Measurements from ENCODE around the gene ARHGAP27. TPM values are rescaled to one million over a fixed set of nuclear protein-coding genes. Genes with fewer than 3 reads are reported as not detected.
"Not testable (repeated sequence)": the region's sequence is repeated elsewhere in the genome, so short reads cannot be mapped to it uniquely, and the experiment has no call there.

Gene ARHGAP27
- total RNA-seq, 2 experiments from 2014 or later, result 100 to 106 TPM

DNA sequence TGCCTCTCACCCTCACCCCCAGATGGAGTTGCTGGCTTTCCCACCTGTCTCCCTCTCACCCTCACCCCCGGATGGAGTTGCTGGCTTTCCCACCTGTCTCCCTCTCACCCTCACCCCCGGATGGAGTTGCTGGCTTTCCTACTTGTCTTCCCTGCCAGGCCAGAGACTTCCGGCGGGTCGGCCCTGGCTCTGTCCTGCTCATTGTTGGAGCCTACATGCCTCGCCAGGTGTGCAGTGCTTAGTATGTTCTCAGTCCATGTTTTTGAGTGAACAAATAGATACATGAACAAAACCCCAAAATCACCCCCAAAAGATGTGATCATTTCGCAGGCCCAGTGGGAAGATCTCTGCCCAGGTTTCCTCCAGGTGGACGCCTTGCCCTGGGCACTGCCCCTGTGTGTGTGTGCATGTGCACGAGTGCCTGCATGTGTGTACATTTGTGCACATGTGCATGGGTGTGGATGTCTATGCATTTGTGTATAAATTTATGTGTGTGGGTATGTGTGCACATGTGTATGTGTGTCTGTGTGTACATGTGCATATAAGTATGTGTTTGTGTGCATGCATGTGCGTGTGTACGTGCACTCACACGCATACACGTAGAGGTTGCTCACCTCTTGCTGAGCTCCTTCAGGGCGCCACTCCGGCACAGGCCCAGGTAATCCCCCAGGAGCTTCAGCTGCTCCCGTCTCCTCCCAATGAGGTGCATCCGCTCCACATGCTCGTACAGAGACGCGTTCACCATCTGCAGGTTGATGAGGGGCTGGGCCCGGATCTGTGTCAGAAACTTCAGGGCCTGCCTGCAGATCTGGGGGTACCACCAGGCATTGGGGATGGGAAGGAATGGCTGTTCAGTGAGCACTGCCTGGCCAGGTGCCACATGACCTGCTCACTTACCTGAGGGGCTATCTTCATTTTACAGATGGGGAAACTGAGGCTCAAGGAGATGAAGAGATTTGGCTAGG, 12.5 kb upstream of the ARHGAP27 start:
- H3K27me3 Mint-ChIP-seq (ENCODE audit: low read depth); H3K9me3 Mint-ChIP-seq (ENCODE audit: insufficient read depth); ATAC-seq; POLR2A ChIA-PET; CTCF ChIA-PET; H3K4me3 Mint-ChIP-seq; DNase-seq: not testable (repeated sequence)
- peaks cover 29% of the 10 kb centered on the region for H3K36me3 Mint-ChIP-seq (ENCODE audit: low read depth)
- H3K4me1 Mint-ChIP-seq (ENCODE audit: low read depth), result peaks cover 49% of the 10 kb centered on the region
- H3K27ac Mint-ChIP-seq, result peak overlapping the region; percentile 64

DNA sequence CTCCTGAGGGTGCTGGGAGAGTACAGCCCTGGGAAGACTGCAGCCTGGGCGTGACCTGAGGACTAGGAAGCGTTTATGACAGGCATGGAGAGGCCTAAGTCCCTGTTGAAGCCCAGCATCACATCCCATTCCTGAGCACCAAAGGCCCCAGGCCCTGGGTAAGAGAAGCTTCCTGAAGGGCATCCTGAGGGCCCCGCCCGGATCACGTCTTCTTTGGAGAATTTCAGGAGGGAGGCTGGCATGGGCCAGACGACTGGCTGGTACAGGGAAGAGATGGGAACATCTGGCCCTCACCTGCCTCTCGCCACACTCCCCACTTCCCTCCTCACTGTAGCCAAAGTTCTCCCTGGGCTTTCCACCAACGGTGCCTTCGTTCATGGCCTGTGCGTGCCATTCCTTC, 11.6 kb upstream of the ARHGAP27 start:
- H3K4me3 Mint-ChIP-seq; DNase-seq; H3K27ac Mint-ChIP-seq; H3K27me3 Mint-ChIP-seq (ENCODE audit: low read depth); CTCF ChIA-PET; POLR2A ChIA-PET; ATAC-seq; H3K9me3 Mint-ChIP-seq (ENCODE audit: insufficient read depth): not testable (repeated sequence)
- H3K4me1 Mint-ChIP-seq (ENCODE audit: low read depth), result peaks cover 52% of the 10 kb centered on the region
- peaks cover 26% of the 10 kb centered on the region for H3K36me3 Mint-ChIP-seq (ENCODE audit: low read depth)

DNA sequence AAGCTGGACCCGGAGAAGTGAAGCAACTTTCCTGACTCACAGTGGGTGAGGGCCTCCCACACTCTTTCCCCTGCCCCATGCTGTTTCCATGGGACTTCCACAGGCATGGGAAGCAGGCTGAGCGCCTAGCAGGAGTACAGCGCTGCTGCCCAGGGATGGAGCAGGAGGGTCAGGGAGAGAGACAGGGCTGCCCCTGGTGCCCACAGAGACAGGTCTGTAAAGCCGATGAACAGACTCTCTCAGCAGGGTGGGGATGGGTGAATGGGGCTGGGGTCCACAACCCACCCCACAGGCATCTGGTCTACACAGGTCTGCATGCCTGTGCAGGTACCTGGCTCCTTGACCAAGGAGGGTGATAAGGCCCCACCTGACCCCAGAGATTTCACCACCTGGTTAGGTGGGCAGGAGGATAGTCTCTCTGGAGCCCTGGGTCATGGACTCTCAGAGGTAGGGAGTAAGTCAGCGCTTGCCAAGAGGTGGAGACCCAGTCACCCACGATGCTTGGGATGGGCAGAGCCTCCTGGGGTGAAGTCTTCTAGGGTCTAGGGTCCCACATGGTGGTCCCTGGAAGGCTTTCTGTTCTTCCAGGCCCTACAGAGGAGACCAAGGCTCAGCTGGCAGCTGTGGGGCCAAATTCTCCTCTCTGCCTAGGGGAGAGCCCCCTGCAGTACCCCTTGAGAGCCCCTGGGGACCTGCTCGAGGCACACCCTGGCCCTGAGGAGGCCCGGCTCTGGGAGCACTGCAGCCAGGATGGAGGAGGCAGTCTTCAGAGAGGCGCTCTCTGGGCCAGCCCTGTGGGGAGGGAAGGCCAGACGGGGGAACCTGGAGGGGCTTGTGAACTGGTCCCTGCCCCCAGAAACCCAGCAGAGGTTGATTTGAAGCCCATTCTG, 10.9 kb upstream of the ARHGAP27 start:
- H3K4me1 Mint-ChIP-seq (ENCODE audit: low read depth), result peaks cover 54% of the 10 kb centered on the region
- ATAC-seq; H3K27ac Mint-ChIP-seq; H3K9me3 Mint-ChIP-seq (ENCODE audit: insufficient read depth); POLR2A ChIA-PET; DNase-seq; H3K27me3 Mint-ChIP-seq (ENCODE audit: low read depth); H3K4me3 Mint-ChIP-seq; CTCF ChIA-PET: not testable (repeated sequence)
- peaks cover 23% of the 10 kb centered on the region for H3K36me3 Mint-ChIP-seq (ENCODE audit: low read depth)

DNA sequence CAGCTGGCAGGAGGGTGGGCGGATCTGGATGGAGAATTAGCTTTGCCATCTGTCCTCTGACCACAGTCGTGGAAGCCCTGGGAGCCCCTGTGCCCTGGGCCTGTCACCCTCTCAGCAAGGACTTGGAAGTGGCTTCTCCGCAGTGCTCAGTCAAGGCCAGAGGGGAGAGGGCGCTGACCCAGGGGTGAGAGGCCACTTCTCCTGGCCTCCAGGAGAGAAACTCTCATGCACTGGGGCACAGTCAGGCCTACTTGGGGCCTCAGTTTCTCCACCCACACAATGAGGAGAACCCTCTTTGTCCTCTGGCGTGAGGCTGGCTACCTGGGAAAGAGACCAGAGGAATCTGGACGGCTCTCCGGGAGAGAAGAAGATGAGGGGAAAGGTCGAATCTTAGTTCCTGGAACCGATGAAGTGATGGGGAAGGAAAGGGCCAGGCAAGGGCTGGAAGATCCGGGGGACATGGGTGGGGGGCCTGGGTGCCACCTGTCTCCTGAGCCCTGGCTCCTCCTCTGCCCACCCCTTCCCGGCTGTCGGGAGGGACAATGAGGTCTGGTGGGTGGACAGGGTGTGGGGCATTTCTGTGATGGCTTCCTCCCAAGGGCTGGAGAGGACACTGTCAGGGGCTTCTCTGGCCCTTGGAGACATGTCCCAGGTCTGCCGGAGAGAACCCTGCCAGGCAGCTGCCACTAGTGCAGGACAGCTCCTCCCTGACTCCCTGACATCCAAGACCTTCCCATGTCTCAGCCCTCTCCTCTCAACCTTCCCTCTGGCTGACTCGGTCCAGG, 9.0 kb upstream of the ARHGAP27 start:
- POLR2A ChIA-PET, result interaction anchor here (1.3 kb wide), 1 partner anchor 143 kb away, joined by 3 read pairs; no protein-coding TSS in a partner anchor
- H3K27ac Mint-ChIP-seq, result peak overlapping the region; percentile 15

DNA sequence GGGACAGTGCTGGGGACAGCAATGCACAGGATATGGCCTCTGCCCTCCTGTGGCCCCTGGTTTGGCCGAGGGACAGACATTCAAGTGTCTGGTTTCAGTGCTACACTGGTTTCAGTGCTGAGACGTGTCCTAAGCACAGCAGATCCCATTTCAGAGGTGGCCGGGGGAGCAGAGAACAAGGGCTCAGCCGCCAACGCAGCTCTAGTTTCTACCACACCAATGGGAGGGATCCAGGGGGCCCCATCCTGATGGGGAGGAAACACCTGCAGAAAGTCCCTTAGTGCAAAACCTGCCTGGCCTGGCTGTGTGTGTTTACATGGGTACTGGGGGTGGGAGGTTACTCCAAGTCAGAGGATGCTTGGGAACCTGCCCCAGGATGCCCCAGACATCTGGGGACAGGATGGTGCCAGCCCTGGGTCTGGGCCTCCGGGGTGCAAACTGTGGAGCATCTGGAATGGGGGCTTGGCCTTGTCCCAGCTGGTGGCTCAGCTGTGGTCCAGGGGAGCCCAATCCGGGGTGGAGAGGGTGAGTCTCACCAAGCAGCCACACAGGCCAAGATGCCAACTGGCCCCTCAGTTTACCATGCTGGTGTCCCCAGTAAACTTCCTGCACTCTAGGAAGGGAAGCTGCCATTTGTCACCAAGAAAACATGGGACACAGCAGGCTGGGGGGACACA, 8.3 kb upstream of the ARHGAP27 start:
- CTCF ChIA-PET, result interaction anchor here (0.8 kb wide), 1 partner anchor 12 kb away, joined by 4 read pairs; no protein-coding TSS in a partner anchor
- peak; percentile 34 for ATAC-seq
- not testable (repeated sequence) for H3K4me3 Mint-ChIP-seq; DNase-seq; H3K27ac Mint-ChIP-seq; H3K27me3 Mint-ChIP-seq (ENCODE audit: low read depth); H3K9me3 Mint-ChIP-seq (ENCODE audit: insufficient read depth)
- peaks cover 36% of the 10 kb centered on the region for H3K4me1 Mint-ChIP-seq (ENCODE audit: low read depth)
- H3K36me3 Mint-ChIP-seq (ENCODE audit: low read depth), result peaks cover 14% of the 10 kb centered on the region
- POLR2A ChIA-PET, result interaction anchor here (1.3 kb wide), 1 partner anchor 144 kb away, joined by 3 read pairs; no protein-coding TSS in a partner anchor

More for the DNA sequence above, 9.0 kb upstream of the ARHGAP27 start:
- Mint-ChIP-seq H3K9me3 (ENCODE audit: insufficient read depth) (no peaks in the 10 kb centered on the region), H3K36me3 (ENCODE audit: low read depth) (peaks cover 14% of the 10 kb centered on the region), H3K27me3 (ENCODE audit: low read depth) (no peaks in the 10 kb centered on the region), H3K4me1 (ENCODE audit: low read depth) (peaks cover 41% of the 10 kb centered on the region), H3K4me3 (no peak overlapping the region)
- ATAC-seq (no peak), DNase-seq (no peak)
- CTCF ChIA-PET, result no interaction called here

DNA sequence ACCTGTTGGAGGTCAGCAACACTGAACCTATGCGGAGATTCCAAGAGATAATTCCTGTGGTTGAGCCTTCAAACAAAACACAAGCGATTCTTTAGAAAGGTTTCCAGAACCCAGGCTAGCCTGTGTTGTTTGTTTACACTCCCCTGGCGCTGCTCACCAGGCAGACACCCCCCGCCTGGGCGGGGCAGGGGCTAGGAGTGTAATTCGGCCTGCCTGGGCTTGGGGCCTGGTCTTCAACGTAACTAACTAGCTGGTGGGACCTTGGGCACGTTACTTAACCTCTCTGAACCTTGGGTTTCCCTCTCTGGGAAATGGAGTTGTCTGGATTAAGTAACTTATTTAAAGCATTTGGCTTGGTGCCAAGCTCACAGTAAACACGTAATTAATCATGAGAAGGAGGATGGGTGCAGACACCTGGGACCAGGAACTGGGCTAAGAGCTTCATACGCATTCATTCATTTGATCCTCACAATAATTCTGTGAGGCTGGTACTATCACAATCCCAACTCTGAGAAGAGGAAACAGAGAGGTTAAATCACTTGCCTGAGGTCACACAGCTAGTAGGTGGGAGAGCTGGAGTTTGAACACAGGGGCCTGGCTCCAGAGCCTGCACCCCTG, 7.6 kb upstream of the ARHGAP27 start:
- ATAC-seq, result no peak
- Mint-ChIP-seq H3K27me3 (ENCODE audit: low read depth) (no peaks in the 10 kb centered on the region), H3K9me3 (ENCODE audit: insufficient read depth) (no peaks in the 10 kb centered on the region), H3K4me1 (ENCODE audit: low read depth) (peaks cover 33% of the 10 kb centered on the region), H3K4me3 (no peak overlapping the region), H3K36me3 (ENCODE audit: low read depth) (peaks cover 14% of the 10 kb centered on the region), H3K27ac (peak overlapping the region; percentile 78)
- CTCF ChIA-PET, result interaction anchor here (0.8 to 1.3 kb wide), 3 partner anchors 9 to 12 kb away, joined by 3 to 4 read pairs (median 3); no protein-coding TSS in a partner anchor
- DNase-seq, result no peak
- POLR2A ChIA-PET, result interaction anchor here (1.3 kb wide), 1 partner anchor 145 kb away, joined by 3 read pairs; no protein-coding TSS in a partner anchor

DNA sequence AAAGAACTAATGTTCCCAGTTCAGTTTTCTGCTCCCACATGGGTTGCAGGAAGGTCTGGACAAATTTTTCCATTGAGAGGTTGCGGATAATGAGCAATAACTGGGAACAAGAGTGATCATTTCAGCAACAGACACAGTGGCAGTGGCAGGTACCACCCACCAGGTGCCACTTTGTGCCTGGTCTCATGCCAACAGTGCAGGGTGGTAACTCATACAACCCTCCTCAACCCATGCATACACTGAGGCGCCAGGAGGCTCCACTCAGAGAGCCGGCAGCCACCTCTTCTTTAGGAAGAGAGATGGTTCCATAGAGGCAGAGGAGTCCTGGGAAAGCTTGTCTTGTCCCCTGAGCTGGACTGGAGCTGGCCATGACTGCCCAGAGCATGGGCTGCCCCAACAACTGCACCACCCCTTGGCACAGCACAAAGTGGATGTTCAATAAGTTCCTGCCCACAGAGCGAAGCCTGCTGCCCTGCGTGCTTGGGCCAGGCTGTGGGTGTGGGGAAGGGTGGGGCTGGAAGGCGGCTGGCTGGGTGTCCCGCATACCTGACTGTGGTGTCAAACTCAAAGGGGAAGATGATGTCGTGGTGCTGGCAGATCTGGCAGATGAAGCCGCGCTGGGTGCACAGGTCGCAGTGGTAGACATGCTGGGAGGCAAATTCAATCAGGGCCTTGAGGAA, 6.4 kb upstream of the ARHGAP27 start:
- no peak for ATAC-seq
- no peak for DNase-seq
- CTCF ChIA-PET, result interaction anchor here (1.1 to 1.3 kb wide), 2 partner anchors 8 to 11 kb away, joined by 3 read pairs; no protein-coding TSS in a partner anchor
- H3K9me3 Mint-ChIP-seq (ENCODE audit: insufficient read depth), result no peaks in the 10 kb centered on the region
- H3K4me3 Mint-ChIP-seq, result no peak overlapping the region
- POLR2A ChIA-PET, result no interaction called here
- peaks cover 23% of the 10 kb centered on the region for H3K4me1 Mint-ChIP-seq (ENCODE audit: low read depth)
- H3K36me3 Mint-ChIP-seq (ENCODE audit: low read depth), result peaks cover 8% of the 10 kb centered on the region
- no peak overlapping the region for H3K27ac Mint-ChIP-seq
- no peaks in the 10 kb centered on the region for H3K27me3 Mint-ChIP-seq (ENCODE audit: low read depth)

DNA sequence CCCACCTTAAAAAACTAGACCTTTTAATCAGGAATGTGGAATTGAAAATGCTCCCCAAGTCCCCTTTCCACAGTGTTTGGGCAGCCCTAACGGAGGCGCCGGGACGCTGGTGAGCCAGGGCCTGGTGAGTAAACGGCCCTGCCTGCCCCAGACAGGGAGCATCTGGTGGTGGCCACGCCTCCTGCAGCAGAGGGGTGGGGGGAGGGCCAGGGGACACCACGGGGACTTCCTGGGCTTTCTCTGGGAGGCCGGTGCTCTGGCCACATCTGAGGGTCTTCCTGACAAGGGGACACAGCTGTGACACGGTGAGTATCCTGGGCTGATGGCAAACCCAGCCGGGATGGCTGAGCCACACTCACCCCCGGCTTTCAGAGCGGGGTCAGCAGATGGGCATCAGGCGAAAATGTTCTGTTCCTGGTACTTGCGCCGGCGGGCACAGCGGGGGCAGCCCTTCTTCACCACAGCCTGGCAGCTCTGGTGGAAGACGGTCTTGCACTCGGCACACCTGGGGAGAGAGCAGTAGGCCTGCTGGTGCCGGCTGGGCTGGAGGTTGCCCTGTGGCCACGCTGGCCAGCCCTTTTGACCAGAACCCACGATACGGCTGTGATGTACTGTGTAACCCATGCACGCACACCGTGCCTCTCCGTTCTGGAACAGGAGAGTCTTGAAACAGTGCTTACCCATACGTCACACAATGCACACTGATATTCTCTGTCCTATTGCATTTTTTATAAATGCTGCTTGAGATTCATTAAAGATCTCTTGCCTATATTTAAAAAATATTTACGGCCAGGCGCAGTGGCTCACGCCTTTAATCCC, 5.0 kb upstream of the ARHGAP27 start:
- CTCF ChIA-PET, result no interaction called here
- no peaks in the 10 kb centered on the region for H3K27me3 Mint-ChIP-seq (ENCODE audit: low read depth)
- H3K27ac Mint-ChIP-seq, result no peak overlapping the region
- no peak for DNase-seq
- H3K4me3 Mint-ChIP-seq, result no peak overlapping the region
- H3K9me3 Mint-ChIP-seq (ENCODE audit: insufficient read depth), result no peaks in the 10 kb centered on the region
- H3K36me3 Mint-ChIP-seq (ENCODE audit: low read depth), result peaks cover 8% of the 10 kb centered on the region
- no peak for ATAC-seq
- POLR2A ChIA-PET, result no interaction called here
- peaks cover 29% of the 10 kb centered on the region for H3K4me1 Mint-ChIP-seq (ENCODE audit: low read depth)

DNA sequence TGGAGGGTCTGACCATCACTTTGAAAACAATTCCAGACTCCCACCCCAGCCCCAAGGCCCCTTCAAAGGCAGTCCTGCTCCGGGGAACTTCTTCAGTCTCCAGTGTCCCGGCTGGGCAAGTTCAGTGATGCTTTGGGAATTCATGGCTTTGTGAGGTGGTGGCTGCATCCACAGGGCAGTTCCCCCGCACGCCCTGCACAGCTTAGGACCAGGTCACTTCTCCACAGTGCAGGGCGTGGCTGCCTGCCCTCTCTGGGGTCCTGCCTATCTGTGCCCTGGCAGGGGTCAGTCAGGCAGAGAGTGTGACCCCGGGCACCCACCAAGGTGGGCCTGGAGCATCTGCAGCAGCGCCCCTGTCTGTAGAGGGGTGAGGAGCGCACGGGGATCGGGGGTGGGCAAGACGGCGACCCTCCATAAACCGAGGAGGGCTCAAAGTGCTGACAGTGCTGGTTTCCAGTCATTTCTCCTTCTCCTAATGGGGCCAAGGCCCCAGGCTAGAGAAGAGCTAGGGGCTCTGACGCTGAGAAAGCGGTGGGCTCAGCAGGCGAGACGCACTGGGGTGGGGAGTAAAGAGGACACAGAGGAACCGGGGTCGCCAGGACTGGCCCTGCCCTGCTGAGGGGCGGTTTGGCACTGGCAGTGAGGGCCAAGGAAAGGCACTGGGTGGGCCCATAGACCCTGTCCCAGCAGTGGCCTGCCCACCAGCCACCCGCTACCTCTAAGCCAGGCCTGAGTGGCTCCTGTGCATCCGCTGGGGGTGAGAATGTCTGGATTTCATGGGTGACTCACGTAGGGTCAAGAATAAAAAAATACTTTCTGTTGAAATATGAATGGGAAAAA, 4.2 kb upstream of the ARHGAP27 start:
- CTCF ChIA-PET, result no interaction called here
- DNase-seq, result no peak
- POLR2A ChIA-PET, result no interaction called here

More for the DNA sequence above, 4.2 kb upstream of the ARHGAP27 start:
- ATAC-seq, result no peak
- Mint-ChIP-seq H3K36me3 (ENCODE audit: low read depth) (peaks cover 8% of the 10 kb centered on the region), H3K27ac (no peak overlapping the region), H3K4me1 (ENCODE audit: low read depth) (peaks cover 29% of the 10 kb centered on the region), H3K9me3 (ENCODE audit: insufficient read depth) (no peaks in the 10 kb centered on the region), H3K27me3 (ENCODE audit: low read depth) (no peaks in the 10 kb centered on the region), H3K4me3 (no peak overlapping the region)

Measured in activated CD8-positive, alpha-beta T cell treated with anti-CD3 and anti-CD28 coated beads, Interleukin-2, amount 10 ng/mL, durations not matched to agents 7 days and 5 days (primary cell).